Endothelial cell of umbilical vein (primary cell): ENCODE results near the gene GRM7. TPM values are rescaled to one million over a fixed set of nuclear protein-coding genes. Genes with fewer than 3 reads are reported as not detected.
A peak's percentile ranks its signal among the peaks of the same experiment; 100 is the strongest.

Source experiments
- BruUV-seq: library from RNA; stranded (reverse); fragments of 400-500 nt; replicated peaks from 2 replicates; lab custom pipeline; 2021; lab: Mats Ljungman, UMichigan
- CTCF ChIA-PET: fragments of 300-600, 350-600 bp; sonication (Branson Sonifier 250); formaldehyde crosslinking; loops from one replicate; lab custom pipeline; 2021; ENCODE audit warnings: antibody characterized with exemption, inconsistent platforms; lab: Charles Lee
- POLR2A ChIA-PET: fragments of 300-600, 350-600 bp; sonication (Branson Sonifier 250); formaldehyde crosslinking; loops from one replicate; lab custom pipeline; 2021; ENCODE audit warnings: antibody characterized with exemption, inconsistent platforms; lab: Charles Lee
- DNase-seq: peaks from one replicate; pipeline ENCODE4 v3.0.0-alpha.2; 2011; ENCODE audit warnings: low read depth, low spot score
- FAIRE-seq: peaks from 2 replicates; lab custom pipeline; 2011; peaks lifted over from hg19 to GRCh38; lab: Jason Lieb, UNC
- H2AFZ ChIP-seq: 2 replicates; pipeline ENCODE4 v1.6.0; 2012; ENCODE audit warnings: low read depth, low read length, control low read depth, inconsistent platforms
- H3K27ac ChIP-seq: 2 replicates; pipeline ENCODE4 v1.5.1; 2011; ENCODE audit warnings: low read depth, mild to moderate bottlenecking, control low read depth, low read length, moderate library complexity; ENCODE audit not compliant: insufficient read depth
- H3K27me3 ChIP-seq, 2 experiments: 2 replicates each; pipeline versions ENCODE4 v1.6.0 to v1.6.1; 2011; ENCODE audit warnings: low read length in 2 of 2, mixed read lengths in 1 of 2; ENCODE audit not compliant: control insufficient read depth in 2 of 2, insufficient read depth in 2 of 2
- H3K36me3 ChIP-seq, 2 experiments: 2 replicates in 1 of 2; 3 replicates in 1 of 2; pipeline ENCODE4 v1.5.1; 2011; ENCODE audit warnings: low read length in 2 of 2, mild to moderate bottlenecking in 1 of 2, moderate library complexity in 1 of 2; ENCODE audit not compliant: control insufficient read depth in 2 of 2, insufficient read depth in 2 of 2; ENCODE audit errors: extremely low read depth in 1 of 2
- H3K4me1 ChIP-seq: 3 replicates; pipeline ENCODE4 v1.5.1; 2011; ENCODE audit warnings: mild to moderate bottlenecking, low read length; ENCODE audit not compliant: control insufficient read depth, insufficient read depth; ENCODE audit errors: extremely low read depth
- H3K4me2 ChIP-seq: 2 replicates; pipeline ENCODE4 v1.6.1; 2011; ENCODE audit warnings: low read length, control low read depth, mixed read lengths; ENCODE audit not compliant: insufficient read depth
- H3K4me3 ChIP-seq, 3 experiments: fragments of 200-600 bp in 1 of 3; sonication (generic), shearing (Covaris generic) in 1 of 3; replicated peaks in 1 of 3; 2 replicates each; pipeline ENCODE4 v1.5.1; 2011 to 2016; ENCODE audit warnings: control low read depth in 3 of 3, low read length in 3 of 3, mild to moderate bottlenecking in 2 of 3, inconsistent platforms in 1 of 3, low read depth in 1 of 3, moderate library complexity in 1 of 3; ENCODE audit not compliant: insufficient read depth in 1 of 3
- H3K79me2 ChIP-seq: 2 replicates; pipeline ENCODE4 v1.6.0; 2012; ENCODE audit warnings: low read length, inconsistent platforms; ENCODE audit not compliant: control insufficient read depth, insufficient read depth
- H3K9ac ChIP-seq: replicated peaks from 2 replicates; pipeline ENCODE3; 2011; ENCODE audit warnings: low read length, control low read depth; ENCODE audit not compliant: insufficient read depth; ENCODE audit errors: extremely low read depth
- H3K9me1 ChIP-seq: replicated peaks from 3 replicates; pipeline ENCODE4 v1.6.0; 2011; ENCODE audit warnings: mild to moderate bottlenecking, low read length; ENCODE audit not compliant: control insufficient read depth, insufficient read depth; ENCODE audit errors: extremely low read depth
- H3K9me3 ChIP-seq: replicated peaks from 2 replicates; pipeline ENCODE4 v1.5.1; 2012; ENCODE audit warnings: low read length, inconsistent platforms; ENCODE audit not compliant: control insufficient read depth, insufficient read depth
- H4K20me1 ChIP-seq: replicated peaks from 2 replicates; pipeline ENCODE3; 2011; ENCODE audit warnings: mild to moderate bottlenecking, low read length; ENCODE audit not compliant: control insufficient read depth, insufficient read depth; ENCODE audit errors: extremely low read depth
- EZH2 ChIP-seq: IDR thresholded peaks from 2 replicates; pipeline ENCODE4 v1.6.1; 2012; ENCODE audit warnings: borderline replicate concordance, low read depth, mild to moderate bottlenecking, moderate library complexity, low read length, inconsistent platforms; ENCODE audit not compliant: severe bottlenecking
- FOS ChIP-seq: IDR thresholded peaks from 2 replicates; pipeline ENCODE4 v1.6.1; 2011; ENCODE audit warnings: mild to moderate bottlenecking, low read length, moderate library complexity, borderline replicate concordance; ENCODE audit not compliant: insufficient read depth
- GATA2 ChIP-seq: IDR thresholded peaks from 2 replicates; pipeline ENCODE4 v1.7.0; 2011; ENCODE audit warnings: low read depth, mild to moderate bottlenecking, moderate library complexity, mixed read lengths, low read length; ENCODE audit not compliant: insufficient read length, insufficient read depth
- JUN ChIP-seq: IDR thresholded peaks from 2 replicates; pipeline ENCODE4 v1.6.1; 2011; ENCODE audit warnings: borderline replicate concordance, low read depth; ENCODE audit not compliant: insufficient read length, insufficient read depth
- MYC ChIP-seq: IDR thresholded peaks from one replicate; pipeline ENCODE4 v1.6.1; 2011; ENCODE audit warnings: mild to moderate bottlenecking, low read depth, low read length
- POLR2A ChIP-seq: IDR thresholded peaks from 2 replicates; pipeline ENCODE4 v1.6.1; 2012; ENCODE audit warnings: low read depth, mild to moderate bottlenecking, control low read depth, low read length
- POLR2AphosphoS5 ChIP-seq: IDR thresholded peaks from 2 replicates; pipeline ENCODE4 v1.6.1; 2012; ENCODE audit warnings: low read depth, mild to moderate bottlenecking, control low read depth, low read length, moderate library complexity; ENCODE audit not compliant: insufficient read depth
- dilution Hi-C: fragments of 300-500 bp; cut with MboI; formaldehyde crosslinking; loops from one replicate; pipeline ENCODE4 v1.15.0; 2019; ENCODE audit warnings: low sequenced_read_pairs; ENCODE audit not compliant: extremely low pct_ligation_motif_present
- intact Hi-C: fragments of 100-400 bp; cut with micrococcal nuclease; formaldehyde crosslinking; loops from one replicate; pipeline ENCODE4 v1.10.0; 2022
- polyA plus RNA-seq, 4 experiments: library from polyadenylated mRNA; depleted of rRNA in 3 of 4; stranded (reverse) in 3 of 4; unstranded in 1 of 4; fragments of >200 nt; gene quantifications; 2 replicates each; pipeline versions ENCODE4 v1.2.1 to v1.2.3, GENCODE V29; 2011 to 2012; ENCODE audit warnings: missing spikeins in 1 of 4
- total RNA-seq: library from RNA; stranded (reverse); gene quantifications from 2 replicates; pipeline ENCODE4 v1.2.3, GENCODE V29; 2021
- TF ChIP-seq, protein P1 (sequence below), 2 donors: IDR thresholded peaks; 1 replicate in 1 of 2; 2 replicates in 1 of 2; pipeline ENCODE4 v1.5.1; 2011; ENCODE audit warnings: low read length in 2 of 2, mild to moderate bottlenecking in 2 of 2, moderate library complexity in 2 of 2, control low read depth in 1 of 2, inconsistent platforms in 1 of 2, low read depth in 1 of 2; ENCODE audit not compliant: insufficient read depth in 1 of 2; ENCODE audit errors: extremely low read depth in 1 of 2
- TF ChIP-seq, protein P2 (sequence below): IDR thresholded peaks from 2 replicates; pipeline ENCODE4 v1.6.1; 2011; ENCODE audit not compliant: insufficient read depth, insufficient read length

Gene GRM7
- total and polyA plus RNA-seq, 2 donors (not counting 3 experiments of a cell fraction or from before 2014, with no cell fraction given): 0.12 TPM; not detected in 1

GRCh38 chr3:7489417-7489816 is 628.5 kb downstream of the GRM7 start:
- CTCF ChIA-PET: no interaction called here
- H3K9ac ChIP-seq: no peak overlapping the region
- no peak overlapping the region for H3K4me3 ChIP-seq
- no peaks in the 10 kb centered on the region for H3K79me2 ChIP-seq
- H4K20me1 ChIP-seq: no peaks in the 10 kb centered on the region
- no peaks in the 10 kb centered on the region for H3K36me3 ChIP-seq
- intact Hi-C loops: no loop called here
- dilution Hi-C loops: no loop called here
- no TSS peak for BruUV-seq
- peak overlapping the region; percentile 80 for H2AFZ ChIP-seq
- POLR2A ChIA-PET: no interaction called here
- no peak overlapping the region for H3K27ac ChIP-seq
- H3K9me1 ChIP-seq: no peaks in the 10 kb centered on the region
- H3K9me3 ChIP-seq: no peaks in the 10 kb centered on the region
- no peak for FAIRE-seq
- DNase-seq: no peak
- H3K27me3 ChIP-seq: no peaks in the 10 kb centered on the region
- no peak overlapping the region for H3K4me2 ChIP-seq
- TF ChIP-seq, protein P1, sequence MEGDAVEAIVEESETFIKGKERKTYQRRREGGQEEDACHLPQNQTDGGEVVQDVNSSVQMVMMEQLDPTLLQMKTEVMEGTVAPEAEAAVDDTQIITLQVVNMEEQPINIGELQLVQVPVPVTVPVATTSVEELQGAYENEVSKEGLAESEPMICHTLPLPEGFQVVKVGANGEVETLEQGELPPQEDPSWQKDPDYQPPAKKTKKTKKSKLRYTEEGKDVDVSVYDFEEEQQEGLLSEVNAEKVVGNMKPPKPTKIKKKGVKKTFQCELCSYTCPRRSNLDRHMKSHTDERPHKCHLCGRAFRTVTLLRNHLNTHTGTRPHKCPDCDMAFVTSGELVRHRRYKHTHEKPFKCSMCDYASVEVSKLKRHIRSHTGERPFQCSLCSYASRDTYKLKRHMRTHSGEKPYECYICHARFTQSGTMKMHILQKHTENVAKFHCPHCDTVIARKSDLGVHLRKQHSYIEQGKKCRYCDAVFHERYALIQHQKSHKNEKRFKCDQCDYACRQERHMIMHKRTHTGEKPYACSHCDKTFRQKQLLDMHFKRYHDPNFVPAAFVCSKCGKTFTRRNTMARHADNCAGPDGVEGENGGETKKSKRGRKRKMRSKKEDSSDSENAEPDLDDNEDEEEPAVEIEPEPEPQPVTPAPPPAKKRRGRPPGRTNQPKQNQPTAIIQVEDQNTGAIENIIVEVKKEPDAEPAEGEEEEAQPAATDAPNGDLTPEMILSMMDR (IDR thresholded peaks at IDR 0.05; ENCODE audit: extremely low read depth in 1 of 2, insufficient read depth in 1 of 2, low read depth in 1 of 2, low read length in 2 of 2): no peak
- no peak for TF ChIP-seq POLR2AphosphoS5
- no peak for TF ChIP-seq GATA2
- TF ChIP-seq EZH2: no peak
- no peak for TF ChIP-seq FOS
- TF ChIP-seq, protein P2, sequence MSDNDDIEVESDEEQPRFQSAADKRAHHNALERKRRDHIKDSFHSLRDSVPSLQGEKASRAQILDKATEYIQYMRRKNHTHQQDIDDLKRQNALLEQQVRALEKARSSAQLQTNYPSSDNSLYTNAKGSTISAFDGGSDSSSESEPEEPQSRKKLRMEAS: no peak
- TF ChIP-seq JUN: no peak
- no peak for TF ChIP-seq MYC
- no peak for TF ChIP-seq POLR2A
- no peaks in the 10 kb centered on the region for H3K4me1 ChIP-seq
